H9 (cell line): ENCODE data around the gene ST14. TPM values are rescaled to one million over a fixed set of nuclear protein-coding genes. Genes with fewer than 3 reads are reported as not detected.

ENCODE experiments used
- DNase-seq: peaks from one replicate; pipeline ENCODE4 v3.0.0-alpha.2; 2017
- H2AFZ ChIP-seq: one replicate; pipeline ENCODE4 v1.6.1; 2013; ENCODE audit warnings: mild to moderate bottlenecking, low read length, control low read depth, moderate library complexity
- H2AK5ac ChIP-seq: 2 replicates; pipeline ENCODE4 v1.6.1; 2013; ENCODE audit warnings: low read length, control low read depth, mixed read lengths; ENCODE audit not compliant: insufficient read length
- H2BK120ac ChIP-seq: one replicate; pipeline ENCODE4 v1.6.1; 2013; ENCODE audit warnings: low read depth, mild to moderate bottlenecking, low read length, control low read depth, inconsistent platforms; ENCODE audit not compliant: poor library complexity, severe bottlenecking
- H2BK12ac ChIP-seq: 2 replicates; pipeline ENCODE4 v1.6.1; 2013; ENCODE audit warnings: low read length, control low read depth, mixed read lengths, low read depth; ENCODE audit not compliant: insufficient read length
- H2BK15ac ChIP-seq: 2 replicates; pipeline ENCODE4 v1.6.1; 2013; ENCODE audit warnings: low read depth, low read length, control low read depth
- H2BK20ac ChIP-seq: one replicate; pipeline ENCODE4 v1.6.1; 2013; ENCODE audit warnings: low read depth, mild to moderate bottlenecking, low read length, control low read depth, inconsistent platforms; ENCODE audit not compliant: poor library complexity, severe bottlenecking
- H2BK5ac ChIP-seq: 2 replicates; pipeline ENCODE4 v1.6.1; 2013; ENCODE audit warnings: low read length, control low read depth, mixed read lengths; ENCODE audit not compliant: insufficient read length
- H3K14ac ChIP-seq: 2 replicates; pipeline ENCODE4 v1.6.1; 2013; ENCODE audit warnings: low read length, control low read depth; ENCODE audit not compliant: insufficient read depth
- H3K18ac ChIP-seq: 2 replicates; pipeline ENCODE4 v1.6.1; 2013; ENCODE audit warnings: low read depth, mild to moderate bottlenecking, mixed read lengths, low read length, control low read depth; ENCODE audit not compliant: insufficient read length
- H3K23ac ChIP-seq: 2 replicates; pipeline ENCODE4 v1.6.1; 2013; ENCODE audit warnings: low read length, control low read depth, mixed read lengths, low read depth; ENCODE audit not compliant: insufficient read length
- H3K23me2 ChIP-seq: 2 replicates; pipeline ENCODE4 v1.6.1; 2013; ENCODE audit warnings: low read depth, mild to moderate bottlenecking, mixed read lengths, low read length, control low read depth; ENCODE audit not compliant: insufficient read length, poor library complexity, severe bottlenecking
- H3K27ac ChIP-seq: 2 replicates; pipeline ENCODE4 v1.5.1; 2013; ENCODE audit warnings: low read length, control low read depth, mixed read lengths, low read depth; ENCODE audit not compliant: insufficient read length
- H3K27me3 ChIP-seq: 2 replicates; pipeline ENCODE4 v1.6.1; 2013; ENCODE audit warnings: low read length, control low read depth, inconsistent platforms; ENCODE audit not compliant: insufficient read depth
- H3K4ac ChIP-seq: 2 replicates; pipeline ENCODE4 v1.6.1; 2013; ENCODE audit warnings: low read depth, mild to moderate bottlenecking, control low read depth, inconsistent platforms, low read length, moderate library complexity
- H3K4me1 ChIP-seq: 2 replicates; pipeline ENCODE4 v1.6.1; 2013; ENCODE audit warnings: low read length, control low read depth, inconsistent platforms; ENCODE audit not compliant: insufficient read depth
- H3K4me2 ChIP-seq: 2 replicates; pipeline ENCODE4 v1.6.1; 2013; ENCODE audit warnings: low read length, control low read depth, mixed read lengths; ENCODE audit not compliant: insufficient read length, insufficient read depth
- H3K56ac ChIP-seq: 2 replicates; pipeline ENCODE4 v1.6.1; 2013; ENCODE audit warnings: low read depth, mild to moderate bottlenecking, mixed read lengths, low read length, control low read depth; ENCODE audit not compliant: insufficient read length
- H3K79me1 ChIP-seq: 2 replicates; pipeline ENCODE4 v1.6.1; 2013; ENCODE audit warnings: low read depth, mild to moderate bottlenecking, moderate library complexity, low read length, control low read depth, inconsistent platforms; ENCODE audit not compliant: insufficient read depth, poor library complexity, severe bottlenecking
- H3K79me2 ChIP-seq: 2 replicates; pipeline ENCODE4 v1.6.1; 2013; ENCODE audit warnings: low read length, control low read depth, inconsistent platforms; ENCODE audit not compliant: insufficient read depth
- H3K9ac ChIP-seq: 2 replicates; pipeline ENCODE4 v1.6.1; 2013; ENCODE audit warnings: low read length, control low read depth, mixed read lengths; ENCODE audit not compliant: insufficient read length; ENCODE audit errors: extremely low read depth
- H3K9me3 ChIP-seq: one replicate; pipeline ENCODE4 v1.6.1; 2013; ENCODE audit warnings: low read depth, low read length, inconsistent platforms; ENCODE audit not compliant: control insufficient read depth
- H3T11ph ChIP-seq: one replicate; pipeline ENCODE4 v1.6.1; 2013; ENCODE audit warnings: mild to moderate bottlenecking, low read length, control low read depth, inconsistent platforms
- H4K20me1 ChIP-seq: one replicate; pipeline ENCODE4 v1.6.1; 2013; ENCODE audit not compliant: control insufficient read depth, insufficient read length, insufficient read depth
- H4K5ac ChIP-seq: 2 replicates; pipeline ENCODE4 v1.6.1; 2013; ENCODE audit warnings: low read depth, mild to moderate bottlenecking, mixed read lengths, low read length, control low read depth; ENCODE audit not compliant: insufficient read length
- H4K8ac ChIP-seq: replicated peaks from 2 replicates; pipeline ENCODE4 v1.6.1; 2013; ENCODE audit warnings: low read length, control low read depth, mixed read lengths, low read depth; ENCODE audit not compliant: insufficient read length
- H4K91ac ChIP-seq: 2 replicates; pipeline ENCODE4 v1.6.1; 2013; ENCODE audit warnings: low read depth, mild to moderate bottlenecking, moderate library complexity, mixed read lengths, low read length, control low read depth; ENCODE audit not compliant: insufficient read length
- H3K27ac Mint-ChIP-seq, 3 experiments: 2 replicates in 2 of 3; 3 replicates in 1 of 3; pipeline ENCODE4 v1.8.0; 2020 to 2021; ENCODE audit warnings: mixed read lengths in 3 of 3, mild to moderate bottlenecking in 1 of 3, moderate library complexity in 1 of 3
- H3K27me3 Mint-ChIP-seq: 2 replicates; pipeline ENCODE4 v1.8.0; 2021; ENCODE audit warnings: low read depth, mild to moderate bottlenecking, moderate library complexity, mixed read lengths
- H3K36me3 Mint-ChIP-seq, 3 experiments: 2 replicates in 2 of 3; 3 replicates in 1 of 3; pipeline ENCODE4 v1.8.0; 2020 to 2021; ENCODE audit warnings: low read depth in 3 of 3, mixed read lengths in 3 of 3; ENCODE audit not compliant: insufficient read depth in 1 of 3
- H3K4me1 Mint-ChIP-seq, 2 experiments: 2 replicates each; pipeline ENCODE4 v1.8.0; 2020; ENCODE audit warnings: mixed read lengths in 2 of 2
- H3K4me3 Mint-ChIP-seq, 2 experiments: 2 replicates in 1 of 2; 3 replicates in 1 of 2; pipeline ENCODE4 v1.8.0; 2020 to 2021; ENCODE audit warnings: mild to moderate bottlenecking in 2 of 2, mixed read lengths in 2 of 2, moderate library complexity in 1 of 2
- H3K9me3 Mint-ChIP-seq, 2 experiments: 2 replicates in 1 of 2; 3 replicates in 1 of 2; pipeline ENCODE4 v1.8.0; 2020; ENCODE audit warnings: mild to moderate bottlenecking in 2 of 2, mixed read lengths in 2 of 2, moderate library complexity in 1 of 2
- CTCF ChIP-seq: fragments of 200-600 bp; sonication (generic); conservative IDR thresholded peaks from 3 replicates; pipeline ENCODE4 v1.8.0; 2021; ENCODE audit warnings: antibody characterized with exemption, mild to moderate bottlenecking
- WGBS: extraction: QIAGEN DNeasy Blood & Tissue Kit; methylation state at CpG from one replicate; pipeline ENCODE4 v1.1.7; 2013; ENCODE audit warnings: missing lambda C conversion rate, low lambda C conversion rate, mixed read lengths; ENCODE audit not compliant: insufficient read length; ENCODE audit errors: extremely low coverage; 5-methylcytosine and 5-hydroxymethylcytosine counted together
- total RNA-seq: library from RNA; stranded (reverse); gene quantifications from 2 replicates; pipeline ENCODE4 v1.2.1, GENCODE V29; 2021

ST14 gene
- total RNA-seq, 1 experiment from 2014 or later, result 22.4 TPM

GRCh38 chr11:130167146-130167545 is 7.6 kb downstream of the ST14 start:
- no CpG with 5 or more reads among the region's 3 CpGs for WGBS
- H3K18ac ChIP-seq, result no peak overlapping the region
- H3K4me1 Mint-ChIP-seq, result peaks cover 3 to 5% of the 10 kb centered on the region in 2 experiments

More at GRCh38 chr11:130167146-130167545, 7.6 kb downstream of the ST14 start:
- no peaks in the 10 kb centered on the region for H3K79me1 ChIP-seq
- H2BK12ac ChIP-seq, result no peak overlapping the region
- H3K4me2 ChIP-seq, result no peak overlapping the region
- H3K9ac ChIP-seq, result no peak overlapping the region
- no peak overlapping the region for H3K56ac ChIP-seq
- no peaks in the 10 kb centered on the region for H4K20me1 ChIP-seq
- H3K4ac ChIP-seq, result no peak overlapping the region
- Mint-ChIP-seq H3K27ac (no peak overlapping the region), H3K27me3 (peaks cover 81% of the 10 kb centered on the region), H3K4me3 (no peak overlapping the region), H3K36me3 (no peaks in the 10 kb centered on the region; a peak in 2 of 7 replicates), H3K9me3 (no peaks in the 10 kb centered on the region; a peak in 1 of 5 replicates)
- no peak overlapping the region for H4K5ac ChIP-seq
- H3K79me2 ChIP-seq, result no peaks in the 10 kb centered on the region
- H3K9me3 ChIP-seq, result no peaks in the 10 kb centered on the region
- H2BK120ac ChIP-seq, result no peak overlapping the region
- no peaks in the 10 kb centered on the region for H3K4me1 ChIP-seq
- H3K23ac ChIP-seq, result no peak overlapping the region
- no peak overlapping the region for H2AK5ac ChIP-seq
- no peak overlapping the region for H2BK20ac ChIP-seq
- H2BK5ac ChIP-seq, result no peak overlapping the region
- peaks cover 18% of the 10 kb centered on the region; the same call in 1 of the 2 replicates for H3K27me3 ChIP-seq
- no peak for DNase-seq
- H3K23me2 ChIP-seq, result no peaks in the 10 kb centered on the region
- no peak for TF ChIP-seq CTCF
- no peak overlapping the region for H2BK15ac ChIP-seq
- no peak overlapping the region for H3K14ac ChIP-seq
- no peak overlapping the region for H3K27ac ChIP-seq
- no peak overlapping the region for H3T11ph ChIP-seq
- no peak overlapping the region for H4K8ac ChIP-seq
- H4K91ac ChIP-seq, result no peak overlapping the region
- H2AFZ ChIP-seq, result no peak overlapping the region
